ENCODE results near the gene ACYP1. TPM values are rescaled to one million over a fixed set of nuclear protein-coding genes. Genes with fewer than 3 reads are reported as not detected.

The ACYP1 gene
- total RNA-seq, 2 donors from 2014 or later = 29.3 to 40.5 TPM

- DNase-seq (ENCODE audit: low spot score) = no peak
- Mint-ChIP-seq H3K27me3 (no peaks in the 10 kb centered on the region), H3K9me3 (no peaks in the 10 kb centered on the region), H3K4me1 (ENCODE audit: low read depth in 2 of 2) (peaks cover 22 to 24% of the 10 kb centered on the region in 2 donors), H3K4me3 (no peak overlapping the region), H3K36me3 (peaks cover 11% of the 10 kb centered on the region), H3K27ac (no peak overlapping the region)
- ATAC-seq = no peak
These were observed 3.4 kb downstream of the ACYP1 start for GRCh38 chr14:75060420-75060819.

- peaks cover 13% of the 10 kb centered on the region for H3K36me3 Mint-ChIP-seq
- H3K4me1 Mint-ChIP-seq (ENCODE audit: low read depth in 2 of 2) = peaks cover 22 to 25% of the 10 kb centered on the region in 2 donors
- H3K9me3 Mint-ChIP-seq = no peaks in the 10 kb centered on the region
- no peaks in the 10 kb centered on the region for H3K27me3 Mint-ChIP-seq
- no peak overlapping the region for H3K4me3 Mint-ChIP-seq
- H3K27ac Mint-ChIP-seq = no peak overlapping the region
- ATAC-seq (no peak), DNase-seq (ENCODE audit: low spot score) (no peak)
These were observed 4.2 kb downstream of the ACYP1 start for GRCh38 chr14:75059642-75060041.

- H3K27ac Mint-ChIP-seq = no peak overlapping the region
- peaks cover 9% of the 10 kb centered on the region for H3K36me3 Mint-ChIP-seq
- no peaks in the 10 kb centered on the region for H3K27me3 Mint-ChIP-seq
- no peak overlapping the region for H3K4me3 Mint-ChIP-seq
- no peak for ATAC-seq
- peaks cover 12 to 28% of the 10 kb centered on the region in 2 donors for H3K4me1 Mint-ChIP-seq (ENCODE audit: low read depth in 2 of 2)
- no peak for DNase-seq (ENCODE audit: low spot score)
- H3K9me3 Mint-ChIP-seq = no peaks in the 10 kb centered on the region
These were observed 9.4 kb downstream of the ACYP1 start for GRCh38 chr14:75054421-75054820.

- ATAC-seq (no peak), DNase-seq (ENCODE audit: low spot score) (no peak)
- no peaks in the 10 kb centered on the region for H3K27me3 Mint-ChIP-seq
- no peak overlapping the region for H3K4me3 Mint-ChIP-seq
- peaks cover 14 to 35% of the 10 kb centered on the region in 2 donors for H3K4me1 Mint-ChIP-seq (ENCODE audit: low read depth in 2 of 2)
- H3K27ac Mint-ChIP-seq = no peak overlapping the region
- peaks cover 7% of the 10 kb centered on the region for H3K36me3 Mint-ChIP-seq
- no peaks in the 10 kb centered on the region for H3K9me3 Mint-ChIP-seq
These were observed 10.2 kb downstream of the ACYP1 start for GRCh38 chr14:75053396-75054291.

GRCh38 chr14:75051556-75051899 lies 12.3 kb downstream of the ACYP1 start:
- DNase-seq (ENCODE audit: low spot score) = no peak
- ATAC-seq = no peak
- Mint-ChIP-seq H3K4me1 (ENCODE audit: low read depth in 2 of 2) (peaks cover 20 to 44% of the 10 kb centered on the region in 2 donors), H3K9me3 (no peaks in the 10 kb centered on the region), H3K4me3 (peak overlapping the region; percentile 80), H3K27me3 (no peaks in the 10 kb centered on the region), H3K27ac (peak overlapping the region; percentile 77 to 96), H3K36me3 (peaks cover 11% of the 10 kb centered on the region)

- ATAC-seq (peak; percentile 91 to 92), DNase-seq (ENCODE audit: low spot score) (peak; percentile 83)
- peaks cover 14% of the 10 kb centered on the region for H3K36me3 Mint-ChIP-seq
- peak within 1 kb of the TSS; percentile 77 to 96 for H3K27ac Mint-ChIP-seq
- no peaks in the 10 kb centered on the region for H3K27me3 Mint-ChIP-seq
- H3K4me3 Mint-ChIP-seq = peak within 1 kb of the TSS; percentile 80
- peaks cover 23 to 48% of the 10 kb centered on the region in 2 donors for H3K4me1 Mint-ChIP-seq (ENCODE audit: low read depth in 2 of 2)
- H3K9me3 Mint-ChIP-seq = no peaks in the 10 kb centered on the region
These were observed 12.8 kb downstream of the ACYP1 start, which contains the start of gene MLH3 for GRCh38 chr14:75050852-75051555. TSS of gene MLH3 (minus strand) at chr14:75051467. CDS start at chr14:75049655, 1,812 bp downstream.

GRCh38 chr14:75049731-75050201 lies 14.1 kb downstream of the ACYP1 start:
- H3K27me3 Mint-ChIP-seq = no peaks in the 10 kb centered on the region
- H3K4me3 Mint-ChIP-seq = peak overlapping the region; percentile 80
- H3K4me1 Mint-ChIP-seq (ENCODE audit: low read depth in 2 of 2) = peaks cover 24 to 47% of the 10 kb centered on the region in 2 donors
- DNase-seq (ENCODE audit: low spot score) (no peak), ATAC-seq (no peak)
- H3K27ac Mint-ChIP-seq = peak overlapping the region; percentile 77 to 96
- peaks cover 7% of the 10 kb centered on the region for H3K36me3 Mint-ChIP-seq
- no peaks in the 10 kb centered on the region for H3K9me3 Mint-ChIP-seq

- no peak overlapping the region for H3K27ac Mint-ChIP-seq
- DNase-seq (ENCODE audit: low spot score) = no peak
- no peaks in the 10 kb centered on the region for H3K9me3 Mint-ChIP-seq
- no peak for ATAC-seq
- peaks cover 7% of the 10 kb centered on the region for H3K36me3 Mint-ChIP-seq
- no peaks in the 10 kb centered on the region for H3K27me3 Mint-ChIP-seq
- peaks cover 28 to 47% of the 10 kb centered on the region in 2 donors for H3K4me1 Mint-ChIP-seq (ENCODE audit: low read depth in 2 of 2)
- no peak overlapping the region for H3K4me3 Mint-ChIP-seq
These were observed 14.7 kb downstream of the ACYP1 start for GRCh38 chr14:75049136-75049535.

- DNase-seq (ENCODE audit: low spot score) = no peak
- H3K4me3 Mint-ChIP-seq = no peak overlapping the region
- peaks cover 28 to 43% of the 10 kb centered on the region in 2 donors for H3K4me1 Mint-ChIP-seq (ENCODE audit: low read depth in 2 of 2)
- H3K36me3 Mint-ChIP-seq = peaks cover 7% of the 10 kb centered on the region
- no peaks in the 10 kb centered on the region for H3K9me3 Mint-ChIP-seq
- no peak for ATAC-seq
- H3K27me3 Mint-ChIP-seq = no peaks in the 10 kb centered on the region
- H3K27ac Mint-ChIP-seq = peak overlapping the region in 1 of 2 donors; percentile 30
These were observed 15.7 kb downstream of the ACYP1 start for GRCh38 chr14:75048101-75048500.

GRCh38 chr14:75047506-75047905 lies 16.3 kb downstream of the ACYP1 start:
- Mint-ChIP-seq H3K4me3 (no peak overlapping the region), H3K36me3 (peaks cover 7% of the 10 kb centered on the region), H3K27me3 (no peaks in the 10 kb centered on the region), H3K27ac (peak overlapping the region in 1 of 2 donors; percentile 30), H3K4me1 (ENCODE audit: low read depth in 2 of 2) (peaks cover 28 to 43% of the 10 kb centered on the region in 2 donors), H3K9me3 (no peaks in the 10 kb centered on the region)
- no peak for ATAC-seq
- no peak for DNase-seq (ENCODE audit: low spot score)

GRCh38 chr14:75046899-75047298 lies 16.9 kb downstream of the ACYP1 start:
- no peak for ATAC-seq
- H3K27me3 Mint-ChIP-seq = no peaks in the 10 kb centered on the region
- peaks cover 28 to 43% of the 10 kb centered on the region in 2 donors for H3K4me1 Mint-ChIP-seq (ENCODE audit: low read depth in 2 of 2)
- no peak for DNase-seq (ENCODE audit: low spot score)
- H3K9me3 Mint-ChIP-seq = no peaks in the 10 kb centered on the region
- no peak overlapping the region for H3K27ac Mint-ChIP-seq
- H3K36me3 Mint-ChIP-seq = peaks cover 7% of the 10 kb centered on the region
- H3K4me3 Mint-ChIP-seq = no peak overlapping the region

- DNase-seq (ENCODE audit: low spot score) = no peak
- H3K4me3 Mint-ChIP-seq = peak overlapping the region; percentile 17
- H3K9me3 Mint-ChIP-seq = no peaks in the 10 kb centered on the region
- H3K27ac Mint-ChIP-seq = no peak overlapping the region
- no peaks in the 10 kb centered on the region for H3K27me3 Mint-ChIP-seq
- peaks cover 24 to 38% of the 10 kb centered on the region in 2 donors for H3K4me1 Mint-ChIP-seq (ENCODE audit: low read depth in 2 of 2)
- H3K36me3 Mint-ChIP-seq = peaks cover 7% of the 10 kb centered on the region
- ATAC-seq = no peak
These were observed 17.5 kb downstream of the ACYP1 start for GRCh38 chr14:75046275-75046674.

GRCh38 chr14:75044752-75045151 lies 19.1 kb downstream of the ACYP1 start:
- Mint-ChIP-seq H3K9me3 (no peaks in the 10 kb centered on the region), H3K27me3 (no peaks in the 10 kb centered on the region), H3K36me3 (peaks cover 7% of the 10 kb centered on the region), H3K4me1 (ENCODE audit: low read depth in 2 of 2) (peaks cover 17 to 28% of the 10 kb centered on the region in 2 donors), H3K27ac (no peak overlapping the region), H3K4me3 (no peak overlapping the region)
- DNase-seq (ENCODE audit: low spot score) = no peak
- no peak for ATAC-seq

GRCh38 chr14:75044322-75044721 lies 19.5 kb downstream of the ACYP1 start:
- DNase-seq (ENCODE audit: low spot score) (no peak), ATAC-seq (no peak)
- H3K4me3 Mint-ChIP-seq = no peak overlapping the region
- peaks cover 16 to 25% of the 10 kb centered on the region in 2 donors for H3K4me1 Mint-ChIP-seq (ENCODE audit: low read depth in 2 of 2)
- H3K27me3 Mint-ChIP-seq = no peaks in the 10 kb centered on the region
- H3K9me3 Mint-ChIP-seq = no peaks in the 10 kb centered on the region
- H3K27ac Mint-ChIP-seq = no peak overlapping the region
- H3K36me3 Mint-ChIP-seq = peaks cover 7% of the 10 kb centered on the region

Measured in natural killer cell treated with Interleukin-12 subunit alpha and Interleukin-12 subunit beta and Interleukin-15 and Interleukin-18, amount 100 ng/mL, for 72 hours (primary cell).